Measurements from ENCODE around the gene KLHL10. TPM values are rescaled to one million over a fixed set of nuclear protein-coding genes. Genes with fewer than 3 reads are reported as not detected.
A peak's percentile ranks its signal among the peaks of the same experiment; 100 is the strongest.

KLHL10 gene
- total RNA-seq (2012; rRNA removed) (under 0.01 and 0.18 TPM in 2 replicates), polyA plus RNA-seq (2012; rRNA removed) (0.07 TPM in 1 of 2 replicates, not detected in the other), Bru-seq, nascent RNA (percentile 11 among the genes with signal in this experiment), BruChase-seq, experiment 1, labeled RNA remaining after a 6-hour chase (percentile 7 among the genes with signal in this experiment), BruChase-seq, experiment 2, labeled RNA remaining after a 2-hour chase (percentile 13 among the genes with signal in this experiment)
- polyA plus RNA-seq (2012; cell fraction: cytosol; rRNA removed), result 0.08 TPM in 1 of 2 replicates, not detected in the other
- polyA plus RNA-seq (2012; cell fraction: nucleus; rRNA removed; ENCODE audit: low replicate concordance), result 0.05 and 0.34 TPM in 2 replicates
- long read RNA-seq, partial matches to known transcripts, result 0 of 1 reads
- long read RNA-seq, other reads (novel, unspliced or antisense), result 1 of 1 reads

- Histone ChIP-seq H3K36me3 (ENCODE audit: control insufficient read depth, insufficient read depth, low read length) (no peaks in the 10 kb centered on the region; the same call in 1 of the 2 replicates), H2AFZ (replicated peaks; ENCODE audit: low read length, poor library complexity) (peak within 1 kb of the TSS; percentile 86), H2AK5ac (ENCODE audit: low read depth, low read length) (0 out of 2 replicates have a peak within 1 kb of the TSS, but pooled peaks have one; percentile 18), H3K9ac (ENCODE audit: low read depth, low read length) (no peak within 1 kb of the TSS), H4K8ac (ENCODE audit: low read depth in 2 of 2, low read length in 2 of 2) (peak within 1 kb of the TSS in 1 of 2 experiments; percentile 83; a peak in 2 of 4 replicates), H2BK120ac (ENCODE audit: low read depth, low read length) (no peak within 1 kb of the TSS), H3K27ac (ENCODE audit: insufficient read depth, low read length) (no peak within 1 kb of the TSS), H3K9me3 (ENCODE audit: control insufficient read depth, insufficient read depth, low read length) (no peaks in the 10 kb centered on the region), H3K9me1 (ENCODE audit: insufficient read depth, low read length) (peaks cover 16% of the 10 kb centered on the region), H3K4me1 (ENCODE audit: control insufficient read depth, insufficient read depth, low read length) (peaks cover 10% of the 10 kb centered on the region), H3K27me3 (ENCODE audit: control insufficient read depth, insufficient read depth, low read length) (no peaks in the 10 kb centered on the region), H3K14ac (replicated peaks; ENCODE audit: low read depth, low read length) (no peak within 1 kb of the TSS), H3K79me1 (ENCODE audit: low read depth in 1 of 2, low read length in 2 of 2) (peaks cover 7 to 19% of the 10 kb centered on the region in 2 experiments; a peak in 2 of 4 replicates), H2AK9ac (replicated peaks; ENCODE audit: low read depth, low read length, poor library complexity) (no peak within 1 kb of the TSS), H3K4me3 (ENCODE audit: insufficient read depth, low read depth, low read length) (no peak within 1 kb of the TSS), H2BK5ac (ENCODE audit: low read depth, low read length, poor library complexity, severe bottlenecking) (no peak within 1 kb of the TSS), H2BK15ac (ENCODE audit: low read depth, low read length) (no peak within 1 kb of the TSS), H3K4me2 (ENCODE audit: low read depth, low read length) (peak within 1 kb of the TSS; percentile 97), H2BK20ac (ENCODE audit: low read depth, low read length) (no peak within 1 kb of the TSS), H4K91ac (ENCODE audit: insufficient read depth, low read depth, low read length) (no peak within 1 kb of the TSS), H4K20me1 (ENCODE audit: insufficient read depth, low read length) (peaks cover 4% of the 10 kb centered on the region; the same call in 1 of the 2 replicates), H3K4ac (ENCODE audit: low read depth, low read length) (no peak within 1 kb of the TSS), H3K56ac (ENCODE audit: extremely low read depth, insufficient read depth, low read length) (no peak within 1 kb of the TSS), H3K23ac (ENCODE audit: low read depth, low read length) (no peak within 1 kb of the TSS), H3K18ac (ENCODE audit: low read depth, low read length) (no peak within 1 kb of the TSS), H4K5ac (ENCODE audit: low read depth, low read length) (no peak within 1 kb of the TSS)
- no TSS peak for BruUV-seq (replicated peaks)
- in situ Hi-C loops (cut with MboI; ENCODE audit: low sequenced_read_pairs), result no loop called here
- intact Hi-C loops (cut with micrococcal nuclease), result no loop called here
- no CpG with 5 or more reads among the region's 15 CpGs for WGBS, 2 experiments (ENCODE audit: extremely low coverage in 2 of 2, insufficient read length in 1 of 2)
- ATAC-seq (ENCODE audit: low read depth) (no peak), DNase-seq (no peak)
- ChIA-PET CTCF (interaction anchor here (0.6 kb wide), 1 partner anchor 56 kb away, joined by 3 read pairs; no protein-coding TSS in a partner anchor), POLR2A (ENCODE audit: unreplicated experiment) (no interaction called here)
- TF ChIP-seq CEBPB (IDR thresholded peaks at IDR 0.05; ENCODE audit: low read depth, low read length) (peak; percentile 56; the same call in 1 of the 2 replicates), CHD1 (IDR thresholded peaks at IDR 0.05; ENCODE audit: low read depth, low read length) (no peak), POLR2A (IDR thresholded peaks at IDR 0.05; ENCODE audit: low read depth, low read length) (no peak), MAZ (IDR thresholded peaks at IDR 0.05; ENCODE audit: borderline replicate concordance, low read depth, low read length) (no peak), SMC3 (IDR thresholded peaks at IDR 0.05; ENCODE audit: low read depth, low read length) (no peak), FOS (IDR thresholded peaks at IDR 0.05; ENCODE audit: low read depth, low read length) (no peak), ELK1 (IDR thresholded peaks at IDR 0.05; ENCODE audit: borderline replicate concordance, low read depth, low read length) (no peak)
- TF ChIP-seq, protein P1, sequence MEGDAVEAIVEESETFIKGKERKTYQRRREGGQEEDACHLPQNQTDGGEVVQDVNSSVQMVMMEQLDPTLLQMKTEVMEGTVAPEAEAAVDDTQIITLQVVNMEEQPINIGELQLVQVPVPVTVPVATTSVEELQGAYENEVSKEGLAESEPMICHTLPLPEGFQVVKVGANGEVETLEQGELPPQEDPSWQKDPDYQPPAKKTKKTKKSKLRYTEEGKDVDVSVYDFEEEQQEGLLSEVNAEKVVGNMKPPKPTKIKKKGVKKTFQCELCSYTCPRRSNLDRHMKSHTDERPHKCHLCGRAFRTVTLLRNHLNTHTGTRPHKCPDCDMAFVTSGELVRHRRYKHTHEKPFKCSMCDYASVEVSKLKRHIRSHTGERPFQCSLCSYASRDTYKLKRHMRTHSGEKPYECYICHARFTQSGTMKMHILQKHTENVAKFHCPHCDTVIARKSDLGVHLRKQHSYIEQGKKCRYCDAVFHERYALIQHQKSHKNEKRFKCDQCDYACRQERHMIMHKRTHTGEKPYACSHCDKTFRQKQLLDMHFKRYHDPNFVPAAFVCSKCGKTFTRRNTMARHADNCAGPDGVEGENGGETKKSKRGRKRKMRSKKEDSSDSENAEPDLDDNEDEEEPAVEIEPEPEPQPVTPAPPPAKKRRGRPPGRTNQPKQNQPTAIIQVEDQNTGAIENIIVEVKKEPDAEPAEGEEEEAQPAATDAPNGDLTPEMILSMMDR (conservative IDR thresholded peaks at IDR 0.05; ENCODE audit: low read depth, low read length), result no peak
- TF ChIP-seq, protein P2, sequence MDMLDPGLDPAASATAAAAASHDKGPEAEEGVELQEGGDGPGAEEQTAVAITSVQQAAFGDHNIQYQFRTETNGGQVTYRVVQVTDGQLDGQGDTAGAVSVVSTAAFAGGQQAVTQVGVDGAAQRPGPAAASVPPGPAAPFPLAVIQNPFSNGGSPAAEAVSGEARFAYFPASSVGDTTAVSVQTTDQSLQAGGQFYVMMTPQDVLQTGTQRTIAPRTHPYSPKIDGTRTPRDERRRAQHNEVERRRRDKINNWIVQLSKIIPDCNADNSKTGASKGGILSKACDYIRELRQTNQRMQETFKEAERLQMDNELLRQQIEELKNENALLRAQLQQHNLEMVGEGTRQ (IDR thresholded peaks at IDR 0.05; ENCODE audit: low read depth, low read length), result no peak
- dilution Hi-C loops (cut with HindIII; ENCODE audit: low sequenced_read_pairs, unreplicated experiment), result no loop called here
Measured at GRCh38 chr17:41837761-41838538, at the start of gene KLHL10. KLHL10 (plus strand) TSS chr17:41837825; CDS start chr17:41837933, 108 bp downstream.

Data from IMR-90 (cell line).